CD4-positive, alpha-beta T cell treated with Interleukin-10 for 1 hour (primary cell): ENCODE results near the gene KLK1.
"Not testable (repeated sequence)": the region's sequence is repeated elsewhere in the genome, so short reads cannot be mapped to it uniquely, and the experiment has no call there.

Experiments used
- DNase-seq: peaks from one replicate; pipeline ENCODE4 v3.0.0-alpha.2; 2020

KLK1 gene

DNA sequence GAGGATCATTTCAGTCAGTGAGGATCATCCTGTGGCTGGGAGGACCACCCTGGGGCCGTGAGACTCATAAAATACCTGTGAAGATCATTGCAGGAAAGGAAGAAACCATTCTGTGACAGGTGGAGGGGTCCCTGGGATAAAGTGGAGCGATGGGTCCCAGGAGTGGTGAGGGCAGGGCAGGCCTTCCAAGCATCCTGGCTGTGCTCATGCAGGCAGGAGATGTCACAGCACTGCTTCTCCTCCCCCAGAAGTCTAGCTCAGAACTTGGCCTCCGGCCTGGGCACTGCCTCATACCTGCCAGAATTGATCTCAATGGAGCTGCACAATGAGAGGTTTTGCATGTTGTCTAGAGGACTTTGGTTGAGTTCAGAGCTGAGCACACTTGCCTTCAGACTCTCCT is 11.1 kb downstream of the KLK1 start:
- no peak for DNase-seq

DNA sequence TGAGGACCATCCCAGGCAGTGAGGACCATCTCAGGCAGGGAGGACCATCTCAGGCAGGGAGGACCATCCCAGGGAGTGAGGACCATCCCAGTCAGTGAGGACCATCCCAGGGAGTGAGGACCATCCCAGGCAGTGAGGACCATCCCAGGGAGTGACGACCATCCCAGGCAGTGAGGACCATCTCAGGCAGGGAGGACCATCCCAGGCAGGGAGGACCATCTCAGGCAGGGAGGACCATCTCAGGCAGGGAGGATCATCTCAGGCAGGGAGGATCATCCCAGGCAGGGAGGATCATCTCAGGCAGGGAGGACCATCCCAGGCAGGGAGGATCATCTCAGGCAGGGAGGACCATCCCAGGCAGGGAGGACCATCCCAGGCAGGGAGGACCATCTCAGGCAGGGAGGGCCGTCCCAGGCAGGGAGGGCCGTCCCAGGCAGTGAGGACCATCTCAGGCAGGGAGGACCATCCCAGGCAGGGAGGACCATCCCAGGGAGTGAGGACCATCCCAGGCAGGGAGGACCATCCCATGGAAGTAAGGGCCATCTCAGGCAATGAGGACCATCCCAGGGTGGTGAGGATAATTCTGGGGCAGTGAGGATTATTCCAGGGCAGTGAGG is 11.9 kb downstream of the KLK1 start:
- not testable (repeated sequence) for DNase-seq

DNA sequence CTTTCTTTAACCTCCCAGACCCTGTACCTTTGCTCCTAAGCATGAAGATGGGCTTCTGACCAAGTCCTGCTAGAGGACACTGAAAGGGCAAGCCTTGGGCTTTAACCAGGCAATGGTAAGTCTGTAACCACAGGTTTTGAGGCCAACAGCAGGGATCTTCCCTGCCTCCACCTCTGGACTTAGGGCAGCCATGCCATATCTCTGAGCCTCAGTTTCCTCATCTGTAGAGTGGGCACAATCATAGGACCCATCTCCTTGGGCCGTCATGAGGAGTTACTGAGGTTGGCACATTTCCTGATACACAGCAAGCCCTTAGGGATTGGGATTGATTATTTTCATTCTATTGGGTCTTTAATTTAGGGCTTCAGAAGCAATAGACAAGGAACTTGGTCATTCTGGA is 14.7 kb downstream of the KLK1 start:
- no peak for DNase-seq

- peak; percentile 99 for DNase-seq
Measured at GRCh38 chr19:50804420-50805272, 18.9 kb downstream of the KLK1 start.

DNA sequence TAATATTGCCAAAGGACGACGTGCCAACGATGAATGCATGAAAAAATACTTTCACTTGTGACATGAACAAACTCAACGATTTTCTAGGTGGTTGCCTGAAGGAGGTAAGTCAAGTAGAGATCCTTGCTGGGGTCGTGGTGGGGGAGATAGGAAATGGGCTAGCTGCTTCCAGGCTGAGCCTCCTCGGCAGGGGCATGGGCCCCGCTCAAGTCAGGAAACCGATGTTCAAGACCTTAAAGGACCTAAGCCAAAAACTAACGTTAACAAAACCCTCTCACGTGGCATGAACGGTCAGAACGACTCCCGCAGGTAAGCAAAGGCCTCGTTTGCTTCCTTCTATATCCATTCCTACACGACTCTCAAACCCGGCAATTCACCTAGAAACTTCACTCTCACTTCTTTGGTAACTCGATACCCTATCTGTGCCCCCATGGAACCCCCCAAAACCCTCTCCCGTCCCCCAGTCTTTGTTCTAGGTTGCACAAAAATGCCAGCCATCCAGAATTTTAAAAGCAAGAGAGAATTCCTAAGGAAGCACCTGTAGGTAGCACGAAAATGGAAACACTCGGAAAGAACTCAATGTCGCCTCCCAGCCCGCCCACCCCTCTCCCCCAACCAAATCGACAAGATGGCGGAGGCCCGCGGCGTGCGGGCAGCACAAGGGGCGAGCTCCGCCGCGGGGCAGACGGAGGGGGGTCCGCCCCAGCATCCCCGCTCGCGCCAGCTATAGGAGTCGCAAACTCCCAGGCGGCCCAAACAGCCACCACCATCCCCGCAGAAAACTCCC is 19.8 kb downstream of the KLK1 start:
- DNase-seq, result peak; percentile 15

DNA sequence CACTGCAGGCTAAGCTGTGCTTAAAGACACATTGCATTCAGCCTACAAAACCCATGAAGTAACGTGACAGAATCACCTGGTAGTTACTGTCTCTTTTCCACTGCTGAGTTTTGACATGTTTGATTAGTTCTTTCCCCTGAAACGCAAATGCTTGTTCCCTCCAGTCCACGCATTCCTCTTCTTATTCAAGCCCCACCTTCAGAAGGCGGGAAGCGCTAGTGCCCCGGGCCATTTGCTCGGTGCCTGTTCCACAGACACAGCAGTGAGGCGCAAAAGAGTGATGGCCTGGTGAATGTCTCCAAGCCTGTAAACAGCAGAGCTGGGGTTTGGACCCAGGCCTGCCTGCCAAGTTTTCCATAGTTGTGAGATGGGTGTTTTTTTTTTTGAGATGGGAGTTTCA is 22.5 kb downstream of the KLK1 start:
- no peak for DNase-seq

DNA sequence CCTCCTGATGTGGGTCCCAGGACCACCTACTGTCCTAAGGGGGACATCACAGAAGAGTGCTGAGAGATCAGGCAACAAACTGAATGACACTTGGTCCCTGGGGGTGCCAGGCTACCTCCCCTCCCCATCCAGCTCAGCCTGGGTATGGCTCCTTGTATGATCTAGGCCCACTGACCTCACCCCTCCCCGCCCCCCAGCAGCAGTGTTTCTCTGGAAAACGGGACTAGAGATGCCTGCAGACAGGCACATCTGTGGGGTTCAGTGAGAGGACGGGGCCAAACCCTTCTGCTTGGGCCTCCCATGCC is 24.1 kb downstream of the KLK1 start:
- no peak for DNase-seq

- no peak for DNase-seq
Measured at GRCh38 chr19:50798659-50799546, 24.7 kb downstream of the KLK1 start.

- no peak for DNase-seq
Measured at GRCh38 chr19:50797781-50798658, 25.6 kb downstream of the KLK1 start.

- DNase-seq, result no peak
Measured at GRCh38 chr19:50797429-50797780, 26.2 kb downstream of the KLK1 start.

DNA sequence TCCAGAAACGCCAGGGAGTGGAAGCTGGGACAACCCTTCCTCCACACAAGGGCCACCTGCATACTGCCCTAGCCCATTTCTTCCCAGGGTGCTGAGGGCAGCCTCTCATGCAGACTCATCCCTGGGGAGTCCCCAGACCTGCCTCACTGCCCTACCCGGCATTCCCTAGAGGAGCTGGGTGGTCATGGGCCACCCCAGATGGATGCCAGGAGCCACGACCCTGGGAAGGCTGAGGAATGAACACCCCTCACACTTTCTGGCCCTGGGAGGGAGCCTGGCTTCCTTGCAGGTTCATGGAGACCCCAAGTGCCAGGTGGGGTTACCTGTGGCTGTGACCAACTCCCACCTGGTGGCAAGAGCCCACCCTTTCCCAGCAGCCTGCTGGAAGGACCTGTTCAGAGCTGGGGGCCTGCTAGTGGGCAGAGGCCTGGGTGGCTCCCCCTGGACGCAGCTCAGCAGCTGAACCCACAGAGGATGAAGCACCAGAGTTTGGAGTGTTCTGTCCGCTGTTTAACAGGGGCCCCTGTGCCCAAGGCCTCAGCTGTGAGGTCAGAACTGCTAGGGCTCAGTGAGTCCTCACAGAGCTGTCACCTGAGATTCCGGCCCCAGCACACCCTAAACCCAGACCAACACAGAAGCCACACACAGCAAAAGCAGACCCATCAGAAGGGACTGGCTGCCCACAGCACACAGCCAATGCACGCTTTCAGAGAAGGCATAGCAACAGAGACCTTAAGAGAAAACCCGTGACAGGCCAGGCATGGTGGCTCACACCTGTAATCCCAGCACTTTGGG is 26.8 kb downstream of the KLK1 start:
- no peak for DNase-seq

DNA sequence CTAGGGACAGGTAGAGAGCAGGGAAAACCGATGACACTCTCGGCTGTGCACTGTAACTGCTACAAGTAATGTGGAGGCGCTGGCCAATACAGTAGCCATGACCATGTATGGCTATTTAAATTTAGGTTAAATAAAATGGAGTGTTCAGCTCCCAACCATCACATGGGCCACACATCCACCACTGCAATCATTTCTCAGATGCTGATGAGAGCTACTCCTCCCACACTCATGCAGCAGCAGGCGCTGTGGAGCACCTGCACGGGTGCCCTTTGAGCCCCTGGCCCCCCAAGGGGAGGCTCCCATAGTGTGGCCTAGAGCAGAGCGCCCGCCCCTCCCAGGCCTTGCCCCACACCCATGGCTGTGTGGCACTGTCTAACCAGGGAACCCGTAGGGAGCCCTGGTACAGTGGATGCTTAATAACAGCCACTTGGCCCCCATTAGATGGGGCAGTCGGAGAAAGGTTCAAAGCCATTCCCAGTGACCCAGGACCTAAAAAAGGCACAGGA is 27.4 kb downstream of the KLK1 start:
- DNase-seq, result no peak

DNA sequence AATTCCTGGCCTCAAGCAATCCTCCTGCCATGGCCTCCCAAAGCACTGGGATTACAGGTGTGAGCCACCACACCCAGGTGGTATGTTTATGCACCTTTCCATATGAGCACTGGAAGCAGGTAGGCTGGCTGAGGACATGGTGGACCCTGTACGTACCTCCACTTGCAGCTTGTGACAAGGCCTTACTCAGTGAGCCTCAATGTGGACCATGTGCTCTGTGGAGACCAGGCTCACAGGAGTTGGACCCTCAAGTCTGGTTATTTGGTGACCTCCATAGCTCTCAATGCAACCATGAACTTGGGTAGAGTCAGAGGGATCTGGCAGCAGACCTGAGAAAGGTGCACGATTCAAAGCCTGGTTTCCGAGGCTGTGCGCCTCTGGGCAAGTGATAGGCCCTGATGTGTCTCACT is 27.9 kb downstream of the KLK1 start:
- DNase-seq, result no peak

DNA sequence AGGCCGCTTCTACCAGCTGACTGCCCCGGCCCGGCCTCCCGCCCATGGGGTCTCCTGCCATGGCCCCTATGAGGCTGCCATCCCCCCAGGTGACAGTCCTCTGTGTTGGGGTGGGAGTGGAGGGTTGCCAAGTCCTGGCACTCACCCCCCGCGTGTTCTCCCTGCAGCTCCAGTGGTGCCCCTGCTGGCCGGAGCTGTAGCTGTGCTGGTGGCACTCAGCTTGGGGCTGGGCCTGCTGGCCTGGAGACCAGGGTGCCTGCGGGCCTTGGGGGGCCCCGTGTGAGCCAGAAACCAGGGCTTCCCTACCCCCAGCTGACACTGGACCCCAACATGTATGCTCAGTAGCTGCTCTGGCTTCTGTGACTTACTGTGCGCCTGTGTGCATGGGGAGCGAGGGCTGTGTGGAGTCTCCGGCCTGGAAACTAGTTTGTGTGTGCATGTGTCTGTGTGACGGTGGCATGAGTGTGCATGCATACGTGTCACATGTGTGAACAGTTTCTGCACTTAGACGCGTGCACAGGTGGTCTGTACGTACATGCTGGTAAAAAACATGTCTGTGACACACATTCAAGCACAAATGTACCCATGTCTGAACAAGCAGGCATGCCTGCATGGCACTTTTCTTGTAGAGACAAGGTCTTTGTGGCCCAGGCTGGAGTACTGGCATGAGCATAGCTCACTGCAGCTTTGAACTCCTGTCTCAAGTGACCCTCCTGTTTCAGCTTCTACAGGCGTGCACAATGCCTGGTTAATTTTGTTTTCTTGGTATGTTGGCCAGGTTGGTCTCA is 28.5 kb downstream of the KLK1 start:
- no peak for DNase-seq

DNA sequence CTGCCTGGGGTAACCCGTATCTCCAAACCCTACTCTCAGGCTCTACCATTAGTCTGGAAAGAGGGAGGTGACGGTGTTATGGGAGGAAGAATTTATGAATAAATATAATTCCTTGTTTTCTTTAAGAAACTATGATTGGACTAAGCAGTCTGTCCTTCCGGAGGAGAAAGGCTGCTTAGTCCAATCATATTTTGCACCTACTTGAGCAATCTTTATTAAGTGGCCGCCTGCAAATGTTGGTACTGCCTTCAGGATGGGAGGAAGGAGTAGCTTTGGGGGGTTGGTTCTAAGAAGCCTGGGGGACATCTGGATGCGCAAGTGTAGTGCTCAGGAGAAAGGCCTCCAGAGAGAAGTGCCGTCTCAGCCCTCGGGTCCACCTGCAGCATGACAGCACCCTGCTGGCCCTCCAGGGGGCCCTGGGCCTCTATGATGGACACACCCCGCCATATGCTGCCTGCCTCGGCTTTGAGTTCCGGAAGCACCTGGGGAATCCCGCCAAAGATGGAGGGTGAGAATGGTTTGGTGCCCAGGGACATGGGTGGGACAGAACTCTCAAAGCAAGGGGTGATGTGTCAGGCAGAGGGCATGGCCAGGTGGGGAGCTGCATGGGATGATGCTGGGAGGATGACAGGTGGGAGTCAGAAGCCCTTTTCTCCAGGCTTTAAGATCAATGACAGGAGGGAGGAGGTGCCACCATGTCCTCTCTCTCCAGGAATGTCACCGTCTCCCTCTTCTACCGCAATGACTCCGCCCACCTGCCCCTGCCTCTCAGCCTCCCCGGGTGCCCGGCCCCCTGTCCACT is 29.3 kb downstream of the KLK1 start:
- DNase-seq, result no peak

DNA sequence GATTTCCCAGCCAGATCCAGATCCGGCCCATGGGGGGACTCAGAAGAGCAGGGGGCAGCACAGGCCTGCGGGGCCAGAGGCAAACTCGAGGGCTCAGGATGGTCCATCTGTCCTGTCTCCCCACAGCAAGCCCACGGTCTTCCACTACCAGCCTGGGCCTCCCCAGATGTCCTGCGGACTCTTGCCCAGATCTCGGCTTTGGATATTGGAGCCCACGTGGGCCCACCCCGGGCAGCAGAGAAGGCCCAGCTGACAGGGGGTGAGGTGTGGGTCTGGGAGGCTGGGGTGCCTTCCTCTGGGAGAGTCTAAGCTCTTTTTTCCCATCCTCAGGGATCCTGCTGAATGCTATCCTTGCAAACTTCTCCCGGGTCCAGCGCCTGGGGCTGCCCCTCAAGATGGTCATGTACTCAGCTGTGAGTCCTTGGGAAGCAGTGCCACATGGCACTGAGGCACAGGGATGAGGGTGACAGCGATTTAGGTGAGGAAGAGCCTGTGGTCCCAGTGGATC is 30.0 kb downstream of the KLK1 start:
- DNase-seq, result no peak

DNA sequence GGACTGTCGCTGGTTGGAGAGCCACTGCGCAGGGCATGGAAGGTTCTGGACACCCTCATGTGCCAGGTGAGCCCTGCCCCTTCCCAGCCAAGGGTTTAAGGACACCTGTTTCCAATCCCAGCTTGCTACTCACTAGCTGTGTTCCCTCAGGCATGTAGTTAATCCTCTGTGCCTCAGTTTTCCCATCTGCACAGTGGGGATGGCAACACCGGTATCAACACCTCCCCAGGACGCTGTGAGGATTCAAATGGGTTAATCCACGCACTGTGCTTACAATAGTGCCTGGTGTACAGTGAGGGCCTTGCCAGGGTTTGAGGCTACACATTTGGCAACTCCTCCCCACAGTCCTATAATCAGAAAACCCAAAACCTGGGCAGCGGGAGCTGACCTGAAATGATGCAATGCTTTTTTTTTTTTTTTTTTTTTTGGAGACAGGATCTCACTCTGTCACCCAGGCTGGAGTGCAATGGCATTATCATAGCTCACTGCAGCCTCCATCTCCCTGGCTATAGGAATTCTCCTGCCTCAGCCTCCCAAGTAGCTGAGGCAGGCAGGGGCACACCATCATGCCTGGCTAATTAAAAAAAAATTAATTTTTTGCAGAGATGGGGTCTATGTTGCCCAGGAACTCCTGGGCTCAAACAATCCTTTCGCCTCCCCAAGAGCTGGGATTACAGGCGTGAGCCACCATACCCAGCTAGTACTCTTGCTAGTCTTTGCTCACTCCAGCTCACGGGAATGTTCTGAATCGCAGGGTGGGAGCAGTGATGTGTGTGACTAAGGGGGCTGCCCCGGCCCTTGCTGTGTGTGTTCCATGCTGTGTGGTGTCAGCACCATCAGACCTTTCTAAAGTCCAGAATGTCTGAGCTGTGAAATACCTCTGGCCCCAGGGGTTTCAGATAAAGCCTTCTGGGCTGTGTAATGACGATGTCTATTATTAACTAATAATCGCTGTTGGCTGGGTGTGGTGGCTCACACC is 31.0 kb downstream of the KLK1 start:
- no peak for DNase-seq
